Measurements from ENCODE around the gene ILKAP. TPM values are rescaled to one million over a fixed set of nuclear protein-coding genes. Genes with fewer than 3 reads are reported as not detected.

The ILKAP gene
- total RNA-seq, 2 donors from 2014 or later = 27.8 to 50.3 TPM

- Histone ChIP-seq H3K27me3 (peaks cover 3% of the 10 kb centered on the region), H3K9me3 (no peaks in the 10 kb centered on the region), H3K9ac (ENCODE audit: low read depth in 2 of 2, low read length in 2 of 2) (no peak overlapping the region), H3K4me3 (peak overlapping the region; percentile 74), H3K27ac (no peak overlapping the region), H3K4me1 (peaks cover 15% of the 10 kb centered on the region), H3K36me3 (no peaks in the 10 kb centered on the region)
- DNase-seq = no peak
- TF ChIP-seq CTCF (IDR thresholded peaks at IDR 0.05) = no peak
- intact Hi-C loops (cut with DNase I) = no loop called here
These were observed 35.5 kb upstream of the ILKAP start for GRCh38 chr2:238238766-238239542.

GRCh38 chr2:238238311-238238765 is 34.8 kb upstream of the ILKAP start:
- no peaks in the 10 kb centered on the region for H3K9me3 ChIP-seq
- no peaks in the 10 kb centered on the region for H3K36me3 ChIP-seq
- peaks cover 13% of the 10 kb centered on the region for H3K4me1 ChIP-seq
- H3K27ac ChIP-seq = no peak overlapping the region
- no peak overlapping the region for H3K4me3 ChIP-seq
- H3K27me3 ChIP-seq = peaks cover 3% of the 10 kb centered on the region
- no peak overlapping the region for H3K9ac ChIP-seq (ENCODE audit: low read depth in 2 of 2, low read length in 2 of 2)
- TF ChIP-seq CTCF (IDR thresholded peaks at IDR 0.05) = no peak
- no peak for DNase-seq
- intact Hi-C loops (cut with DNase I) = no loop called here

GRCh38 chr2:238237431-238238135 is 34.1 kb upstream of the ILKAP start:
- no peaks in the 10 kb centered on the region for H3K9me3 ChIP-seq
- no peak overlapping the region for H3K4me3 ChIP-seq
- no peaks in the 10 kb centered on the region for H3K36me3 ChIP-seq
- DNase-seq = no peak
- no peak overlapping the region for H3K9ac ChIP-seq (ENCODE audit: low read depth in 2 of 2, low read length in 2 of 2)
- peaks cover 3% of the 10 kb centered on the region for H3K27me3 ChIP-seq
- H3K4me1 ChIP-seq = peaks cover 5% of the 10 kb centered on the region
- H3K27ac ChIP-seq = no peak overlapping the region
- no peak for TF ChIP-seq CTCF (IDR thresholded peaks at IDR 0.05)
- intact Hi-C loops (cut with DNase I) = no loop called here

GRCh38 chr2:238236571-238236970 is 33.1 kb upstream of the ILKAP start:
- DNase-seq = no peak
- no peaks in the 10 kb centered on the region for H3K36me3 ChIP-seq
- TF ChIP-seq CTCF (IDR thresholded peaks at IDR 0.05) = no peak

GRCh38 chr2:238235856-238236255 is 32.4 kb upstream of the ILKAP start:
- H3K9me3 ChIP-seq = no peaks in the 10 kb centered on the region
- TF ChIP-seq CTCF (IDR thresholded peaks at IDR 0.05) = no peak

More at GRCh38 chr2:238236571-238236970, 33.1 kb upstream of the ILKAP start:
- Histone ChIP-seq H3K9ac (ENCODE audit: low read depth in 2 of 2, low read length in 2 of 2) (no peak overlapping the region), H3K4me1 (peaks cover 5% of the 10 kb centered on the region), H3K27me3 (peaks cover 3% of the 10 kb centered on the region), H3K4me3 (no peak overlapping the region), H3K27ac (no peak overlapping the region), H3K9me3 (no peaks in the 10 kb centered on the region)
- intact Hi-C loops (cut with DNase I) = no loop called here

More at GRCh38 chr2:238235856-238236255, 32.4 kb upstream of the ILKAP start:
- Histone ChIP-seq H3K27ac (no peak overlapping the region), H3K9ac (ENCODE audit: low read depth in 2 of 2, low read length in 2 of 2) (no peak overlapping the region), H3K4me1 (peaks cover 5% of the 10 kb centered on the region), H3K36me3 (no peaks in the 10 kb centered on the region), H3K4me3 (no peak overlapping the region), H3K27me3 (peaks cover under 1% of the 10 kb centered on the region)
- intact Hi-C loops (cut with DNase I) = no loop called here
- no peak for DNase-seq

Measured in colonic mucosa (tissue), 4 donors.